GM12878 (cell line): ENCODE measurements around the gene TRPV3. TPM values are rescaled to one million over a fixed set of nuclear protein-coding genes. Genes with fewer than 3 reads are reported as not detected.

Experiments used
- ATAC-seq: fragments of 200-7000 bp; cut with Tn5 transposase; 3 replicates; pipeline ENCODE4 v1.9.1; 2020; ENCODE audit warnings: mild to moderate bottlenecking, moderate library complexity
- BruUV-seq: library from RNA; stranded (reverse); fragments of 400-500 nt; replicated peaks from 2 replicates; lab custom pipeline; 2021; lab: Mats Ljungman, UMichigan
- CTCF ChIA-PET: fragments of 300-600 bp; sonication (Branson Sonifier 250); formaldehyde crosslinking; extraction: SDS; loops from one replicate; lab custom pipeline; 2021; ENCODE audit warnings: inconsistent platforms; lab: Yijun Ruan, JAX
- POLR2A ChIA-PET: fragments of 350-600 bp; formaldehyde crosslinking; extraction: SDS; loops from one replicate; lab custom pipeline; 2021; ENCODE audit warnings: inconsistent platforms; lab: Charles Lee
- RAD21 ChIA-PET: fragments of 300-600 bp; sonication (Branson Sonifier 250); formaldehyde crosslinking; loops from one replicate; lab custom pipeline; 2023; ENCODE audit warnings: antibody characterized with exemption; ENCODE audit not compliant: unreplicated experiment; lab: Charles Lee
- SMC1A ChIA-PET: fragments of 300-600 bp; sonication (Branson Sonifier 250); formaldehyde crosslinking; loops from one replicate; lab custom pipeline; 2023; ENCODE audit not compliant: unreplicated experiment, uncharacterized antibody; lab: Charles Lee
- DNase-seq: peaks from one replicate; pipeline ENCODE4 v3.0.0-alpha.2; 2011; ENCODE audit warnings: low read depth, low spot score
- FAIRE-seq: peaks from 3 replicates; lab custom pipeline; 2011; peaks lifted over from hg19 to GRCh38; lab: Jason Lieb, UNC
- H2AFZ ChIP-seq: 2 replicates; pipeline ENCODE4 v1.6.0; 2011; ENCODE audit warnings: low read depth, low read length, control low read depth; ENCODE audit not compliant: control insufficient read depth
- H3K27ac ChIP-seq: 2 replicates; pipeline ENCODE4 v1.5.1; 2011; ENCODE audit warnings: control low read depth; ENCODE audit not compliant: control insufficient read depth, insufficient read depth
- H3K27me3 ChIP-seq, 2 experiments: replicated peaks in 1 of 2; 2 replicates each; pipeline versions ENCODE4 v1.6.0 to v1.6.1; 2011; ENCODE audit warnings: low read length in 1 of 2; ENCODE audit not compliant: control insufficient read depth in 2 of 2, insufficient read depth in 2 of 2
- H3K36me3 ChIP-seq, 2 experiments: 2 replicates each; pipeline ENCODE4 v1.5.1; 2011; ENCODE audit warnings: low read length in 1 of 2; ENCODE audit not compliant: control insufficient read depth in 2 of 2, insufficient read depth in 2 of 2
- H3K4me1 ChIP-seq: 2 replicates; pipeline ENCODE4 v1.6.1; 2011; ENCODE audit warnings: mild to moderate bottlenecking, low read length, moderate library complexity, mixed read lengths; ENCODE audit not compliant: control insufficient read depth, insufficient read depth
- H3K4me2 ChIP-seq: 2 replicates; pipeline ENCODE4 v1.6.0; 2011; ENCODE audit warnings: control low read depth; ENCODE audit not compliant: control insufficient read depth, insufficient read depth
- H3K4me3 ChIP-seq: fragments of 200-600 bp; sonication (generic); 2 replicates; pipeline ENCODE4 v1.5.1; 2016
- H3K79me2 ChIP-seq: 2 replicates; pipeline ENCODE4 v1.6.0; 2011; ENCODE audit warnings: low read length; ENCODE audit not compliant: control insufficient read depth, insufficient read depth
- H3K9ac ChIP-seq: 2 replicates; pipeline ENCODE4 v1.8.0; 2011; ENCODE audit warnings: low read length, control low read depth, mixed read lengths; ENCODE audit not compliant: control insufficient read depth, insufficient read depth
- H3K9me3 ChIP-seq: replicated peaks from 3 replicates; pipeline ENCODE4 v1.5.1; 2011; ENCODE audit warnings: mild to moderate bottlenecking, low read length; ENCODE audit not compliant: control insufficient read depth, insufficient read depth
- H4K20me1 ChIP-seq: 2 replicates; pipeline ENCODE4 v1.6.0; 2011; ENCODE audit not compliant: control insufficient read depth, insufficient read depth
- BHLHE40 ChIP-seq, 2 experiments: fragments of 450-650 bp in 1 of 2; IDR thresholded peaks; 2 replicates each; pipeline ENCODE4 v1.6.1; 2011 to 2017; ENCODE audit warnings: low read depth in 2 of 2, borderline replicate concordance in 1 of 2, improper control_type of control experiment in 1 of 2, low read length in 1 of 2, mild to moderate bottlenecking in 1 of 2
- CREB1 ChIP-seq: IDR thresholded peaks from 2 replicates; pipeline ENCODE4 v1.6.1; 2012; ENCODE audit warnings: low read depth, mild to moderate bottlenecking, inconsistent platforms
- NR2F1 ChIP-seq: fragments of 450-650 bp; conservative IDR thresholded peaks from 2 replicates; pipeline ENCODE4 v1.6.1; 2017; ENCODE audit warnings: mild to moderate bottlenecking
- SIN3A ChIP-seq: IDR thresholded peaks from 2 replicates; pipeline ENCODE4 v1.6.1; 2012; ENCODE audit warnings: low read depth, low read length, improper control_type of control experiment
- SP1 ChIP-seq: IDR thresholded peaks from one replicate; pipeline ENCODE4 v1.6.1; 2011; ENCODE audit warnings: low read depth, low read length
- STAT3 ChIP-seq: IDR thresholded peaks from 2 replicates; pipeline ENCODE4 v1.6.1; 2011; ENCODE audit warnings: low read depth, low read length, improper control_type of control experiment
- WRNIP1 ChIP-seq: IDR thresholded peaks from 2 replicates; pipeline ENCODE4 v1.6.1; 2011; ENCODE audit warnings: low read depth, low read length, improper control_type of control experiment, borderline replicate concordance
- ZNF622 ChIP-seq: fragments of 450-650 bp; IDR thresholded peaks from 2 replicates; pipeline ENCODE4 v1.6.1; 2017; ENCODE audit warnings: mild to moderate bottlenecking, inconsistent platforms
- WGBS: methylation state at CpG from one replicate; pipeline ENCODE4 v1.1.6; 2016; ENCODE audit warnings: low lambda C conversion rate; ENCODE audit not compliant: insufficient replicate concordance, insufficient coverage; ENCODE audit errors: missing lambda C conversion rate; 5-methylcytosine and 5-hydroxymethylcytosine counted together
- in situ Hi-C: fragments of 300-500 bp; cut with MboI; formaldehyde crosslinking; loops from 9 replicates; pipeline ENCODE4 v1.14.3; 2018; ENCODE audit warnings: mixed read lengths
- intact Hi-C: fragments of 100-400 bp; cut with micrococcal nuclease; formaldehyde crosslinking; loops from one replicate; pipeline ENCODE4 v1.14.2; 2022; ENCODE audit not compliant: unreplicated experiment
- polyA plus RNA-seq, 11 experiments: library from polyadenylated mRNA; depleted of rRNA in 4 of 11; unstranded in 6 of 11; stranded (reverse) in 5 of 11; fragments of >200 nt; fragmentation: Nextera tagmentation in 4 of 11; fragmentation: Illumina TruSeq in 1 of 11; extraction: Ambion mirVana in 4 of 11; extraction: Trizol in 1 of 11; gene quantifications; 1 replicate in 1 of 11; 2 replicates in 10 of 11; pipeline versions ENCODE4 v1.2.1 to v1.2.3, GENCODE V29; 2011 to 2016; ENCODE audit warnings: inconsistent platforms in 2 of 11, missing spikeins in 2 of 11, low read depth in 1 of 11
- total RNA-seq, 4 experiments: library from RNA; depleted of rRNA in 3 of 4; stranded (reverse); fragments of >200 nt in 3 of 4; fragmentation: Illumina TruSeq in 1 of 4; extraction: Trizol in 1 of 4; gene quantifications; 2 replicates each; pipeline versions ENCODE4 v1.2.1 to v1.2.3, GENCODE V29; 2013 to 2021

TRPV3 gene
- total and polyA plus RNA-seq, 10 of the 15 experiments (the other 5 are each of a cell fraction or from before 2014, with no cell fraction given) = 0.52 to 12.0 (median 2.7) TPM

DNA sequence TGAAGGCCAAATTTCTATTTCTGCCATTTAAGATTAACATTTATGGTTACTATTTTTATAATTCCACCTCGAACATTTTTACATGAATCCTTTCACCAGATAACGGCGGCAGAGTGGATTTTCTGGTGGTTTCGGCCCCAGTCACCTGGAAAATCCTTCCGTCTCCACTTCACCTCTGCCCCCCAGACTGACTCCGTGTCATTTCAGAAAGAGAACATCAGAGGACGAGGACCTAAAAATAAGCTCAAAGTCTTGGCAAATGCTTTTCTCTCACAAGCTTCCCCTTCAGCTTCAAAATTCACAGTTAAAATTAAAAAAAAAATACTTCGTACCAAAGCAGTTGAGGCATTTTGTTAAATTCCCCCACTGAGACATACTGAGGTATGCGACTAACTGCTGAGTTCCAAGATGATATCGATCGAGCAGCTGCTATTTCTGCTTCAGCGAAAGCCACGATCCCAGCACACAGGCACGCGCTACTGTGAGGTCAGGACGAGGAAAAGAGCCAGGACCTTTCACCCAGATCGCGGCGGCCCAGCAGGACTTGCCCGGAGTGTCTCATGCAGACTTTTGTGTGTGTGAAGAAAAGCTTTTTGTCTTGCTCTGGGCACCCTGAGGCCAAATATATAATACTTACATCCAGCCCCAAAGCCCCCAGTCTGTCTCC is 45.0 kb downstream of the TRPV3 start:
- Histone ChIP-seq H3K4me1 (no peaks in the 10 kb centered on the region), H3K9me3 (no peaks in the 10 kb centered on the region), H3K36me3 (no peaks in the 10 kb centered on the region; a peak in 1 of 4 replicates), H3K27me3 (no peaks in the 10 kb centered on the region), H3K79me2 (no peaks in the 10 kb centered on the region), H3K27ac (no peak overlapping the region), H3K9ac (no peak overlapping the region), H4K20me1 (no peaks in the 10 kb centered on the region), H3K4me3 (no peak overlapping the region), H2AFZ (no peak overlapping the region), H3K4me2 (no peak overlapping the region)
- BruUV-seq = no TSS peak
- DNase-seq (no peak), FAIRE-seq (no peak), ATAC-seq (no peak)
- in situ Hi-C loops (no loop called here), intact Hi-C loops (no loop called here)
- WGBS = 84% methylated on average over 20 of the region's 20 CpGs
- ChIA-PET CTCF (interaction anchor here (0.7 kb wide), 1 partner anchor 225 kb away, joined by 3 read pairs; no protein-coding TSS in a partner anchor), RAD21 (no interaction called here), POLR2A (no interaction called here), SMC1A (no interaction called here)
- TF ChIP-seq NR2F1 (no peak), WRNIP1 (no peak), CREB1 (no peak), STAT3 (no peak), SIN3A (no peak), BHLHE40 (IDR thresholded peaks at IDR 0.05; ENCODE audit: borderline replicate concordance in 1 of 2, low read depth in 2 of 2, low read length in 1 of 2) (no peak), ZNF622 (no peak), SP1 (no peak)
